HepG2 (cell line): ENCODE results near the gene MRPS10. TPM values are rescaled to one million over a fixed set of nuclear protein-coding genes. Genes with fewer than 3 reads are reported as not detected.

Experiments used
- CBX2 ChIP-seq, 2 experiments: fragments of 200-600 bp in 1 of 2; sonication (generic); formaldehyde crosslinking in 1 of 2; IDR thresholded peaks; 2 replicates each; pipeline versions ENCODE4 v1.7.0 to v1.8.1; 2018 to 2022; ENCODE audit warnings: low read depth in 2 of 2, low read length in 1 of 2, mild to moderate bottlenecking in 1 of 2, missing genetic modification reagents in 1 of 2
- GRHL1 ChIP-seq: sonication (generic); formaldehyde crosslinking; conservative IDR thresholded peaks from 2 replicates; pipeline ENCODE4 v1.8.0; 2022; ENCODE audit warnings: missing genetic modification reagents
- HHEX ChIP-seq: IDR thresholded peaks from 2 replicates; pipeline ENCODE4 v1.6.1; 2016; ENCODE audit warnings: control low read depth
- HMGXB3 ChIP-seq: sonication (generic); formaldehyde crosslinking; IDR thresholded peaks from 2 replicates; pipeline ENCODE4 v1.4.0; 2020; ENCODE audit warnings: missing genetic modification reagents, borderline replicate concordance
- HNRNPL ChIP-seq: fragments of 200-400 bp; formaldehyde crosslinking; IDR thresholded peaks from 2 replicates; pipeline ENCODE4 v1.6.1; 2017; ENCODE audit warnings: mild to moderate bottlenecking, low read depth, low read length
- KLF13 ChIP-seq: sonication (generic); formaldehyde crosslinking; IDR thresholded peaks from 2 replicates; pipeline ENCODE4 v1.4.0; 2020; ENCODE audit warnings: mild to moderate bottlenecking, missing genetic modification reagents
- LBX2 ChIP-seq: sonication (generic); formaldehyde crosslinking; IDR thresholded peaks from 2 replicates; pipeline ENCODE4 v1.5.0; 2020; ENCODE audit warnings: missing genetic modification reagents, mild to moderate bottlenecking, borderline replicate concordance
- MED1 ChIP-seq: sonication (generic); formaldehyde crosslinking; IDR thresholded peaks from 2 replicates; pipeline ENCODE4 v1.4.0; 2020; ENCODE audit warnings: missing genetic modification reagents
- MEIS2 ChIP-seq: sonication (generic); formaldehyde crosslinking; IDR thresholded peaks from 2 replicates; pipeline ENCODE4 v1.9.0; 2021; ENCODE audit warnings: mild to moderate bottlenecking, missing genetic modification reagents
- MIER3 ChIP-seq: IDR thresholded peaks from 2 replicates; pipeline ENCODE4 v1.6.1; 2016; ENCODE audit warnings: missing compliant biosample characterization, borderline replicate concordance
- PITX1 ChIP-seq: sonication (generic); formaldehyde crosslinking; IDR thresholded peaks from 2 replicates; pipeline ENCODE4 v1.5.1; 2020; ENCODE audit warnings: mild to moderate bottlenecking, missing genetic modification reagents
- SPEN ChIP-seq: sonication (generic); formaldehyde crosslinking; IDR thresholded peaks from 2 replicates; pipeline ENCODE4 v1.5.1; 2020; ENCODE audit warnings: low read depth, mild to moderate bottlenecking, missing genetic modification reagents
- TAF1 ChIP-seq: sonication (generic); formaldehyde crosslinking; IDR thresholded peaks from 2 replicates; pipeline ENCODE4 v1.4.0; 2020; ENCODE audit warnings: missing genetic modification reagents
- TRAFD1 ChIP-seq: sonication (generic); formaldehyde crosslinking; IDR thresholded peaks from 2 replicates; pipeline ENCODE4 v1.5.1; 2020; ENCODE audit warnings: missing genetic modification reagents, mild to moderate bottlenecking, borderline replicate concordance
- ZFAT ChIP-seq: sonication (generic); formaldehyde crosslinking; conservative IDR thresholded peaks from 2 replicates; pipeline ENCODE4 v1.8.1; 2023; ENCODE audit warnings: missing genetic modification reagents, inconsistent platforms
- ZFP90 ChIP-seq: sonication (generic); formaldehyde crosslinking; IDR thresholded peaks from 2 replicates; pipeline ENCODE4 v1.8.0; 2022; ENCODE audit warnings: missing genetic modification reagents, mild to moderate bottlenecking, inconsistent platforms, borderline replicate concordance
- ZNF605 ChIP-seq: sonication (generic); formaldehyde crosslinking; IDR thresholded peaks from 2 replicates; pipeline ENCODE4 v1.8.0; 2022; ENCODE audit warnings: mild to moderate bottlenecking, missing genetic modification reagents
- polyA plus RNA-seq, 8 experiments: library from polyadenylated mRNA; depleted of rRNA in 3 of 8; stranded (reverse) in 7 of 8; unstranded in 1 of 8; fragments of >200 nt; fragmentation: Illumina TruSeq in 4 of 8; extraction: Trizol in 4 of 8; gene quantifications; 2 replicates each; pipeline versions ENCODE4 v1.2.1 to v1.2.3, GENCODE V29; 2011 to 2016; ENCODE audit warnings: low read depth in 4 of 8, missing spikeins in 1 of 8, mixed read lengths in 1 of 8; ENCODE audit not compliant: insufficient read depth in 1 of 8
- total RNA-seq, 5 experiments: library from RNA; depleted of rRNA; stranded (reverse); fragments of >200 nt; fragmentation: Illumina TruSeq; extraction: Trizol; gene quantifications; 2 replicates each; pipeline ENCODE4 v1.2.3, GENCODE V29; 2016; ENCODE audit warnings: low read depth in 1 of 5
- TF ChIP-seq, protein P1 (sequence below): sonication (generic); formaldehyde crosslinking; IDR thresholded peaks from 2 replicates; pipeline ENCODE4 v1.4.0; 2020; ENCODE audit warnings: missing genetic modification reagents
- TF ChIP-seq, protein P2 (sequence below): IDR thresholded peaks from 2 replicates; pipeline ENCODE4 v1.6.1; 2016; ENCODE audit warnings: control low read depth

Gene MRPS10
- total and polyA plus RNA-seq, 2 of the 13 experiments (the other 11 are each of a cell fraction or from before 2014, with no cell fraction given) = 31.7 to 54.6 TPM

GRCh38 chr6:42162384-42162783 lies 55.3 kb downstream of the MRPS10 start (continued):
- TF ChIP-seq GRHL1 (CRISPR knock-in tag) (no peak), PITX1 (0 out of 2 replicates have a peak, but pooled peaks have one; percentile 52), HNRNPL (no peak), ZNF605 (CRISPR knock-in tag) (no peak), MEIS2 (no peak), ZFAT (no peak), ZFP90 (CRISPR knock-in tag) (no peak), SPEN (no peak), TRAFD1 (CRISPR knock-in tag) (no peak), LBX2 (CRISPR knock-in tag) (no peak), CBX2 (IDR thresholded peaks at IDR 0.05; ENCODE audit: low read depth, low read length) (no peak), CBX2 (CRISPR knock-in tag; IDR thresholded peaks at IDR 0.05; ENCODE audit: low read depth) (no peak), HMGXB3 (CRISPR knock-in tag) (no peak), KLF13 (CRISPR knock-in tag) (no peak), MIER3 (no peak), TAF1 (CRISPR knock-in tag) (no peak), HHEX (CRISPR knock-in tag) (no peak), MED1 (CRISPR knock-in tag) (no peak)
- TF ChIP-seq, protein P1, sequence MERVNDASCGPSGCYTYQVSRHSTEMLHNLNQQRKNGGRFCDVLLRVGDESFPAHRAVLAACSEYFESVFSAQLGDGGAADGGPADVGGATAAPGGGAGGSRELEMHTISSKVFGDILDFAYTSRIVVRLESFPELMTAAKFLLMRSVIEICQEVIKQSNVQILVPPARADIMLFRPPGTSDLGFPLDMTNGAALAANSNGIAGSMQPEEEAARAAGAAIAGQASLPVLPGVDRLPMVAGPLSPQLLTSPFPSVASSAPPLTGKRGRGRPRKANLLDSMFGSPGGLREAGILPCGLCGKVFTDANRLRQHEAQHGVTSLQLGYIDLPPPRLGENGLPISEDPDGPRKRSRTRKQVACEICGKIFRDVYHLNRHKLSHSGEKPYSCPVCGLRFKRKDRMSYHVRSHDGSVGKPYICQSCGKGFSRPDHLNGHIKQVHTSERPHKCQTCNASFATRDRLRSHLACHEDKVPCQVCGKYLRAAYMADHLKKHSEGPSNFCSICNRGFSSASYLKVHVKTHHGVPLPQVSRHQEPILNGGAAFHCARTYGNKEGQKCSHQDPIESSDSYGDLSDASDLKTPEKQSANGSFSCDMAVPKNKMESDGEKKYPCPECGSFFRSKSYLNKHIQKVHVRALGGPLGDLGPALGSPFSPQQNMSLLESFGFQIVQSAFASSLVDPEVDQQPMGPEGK (CRISPR knock-in tag) = 0 out of 2 replicates have a peak, but pooled peaks have one; percentile 34
- TF ChIP-seq, protein P2, sequence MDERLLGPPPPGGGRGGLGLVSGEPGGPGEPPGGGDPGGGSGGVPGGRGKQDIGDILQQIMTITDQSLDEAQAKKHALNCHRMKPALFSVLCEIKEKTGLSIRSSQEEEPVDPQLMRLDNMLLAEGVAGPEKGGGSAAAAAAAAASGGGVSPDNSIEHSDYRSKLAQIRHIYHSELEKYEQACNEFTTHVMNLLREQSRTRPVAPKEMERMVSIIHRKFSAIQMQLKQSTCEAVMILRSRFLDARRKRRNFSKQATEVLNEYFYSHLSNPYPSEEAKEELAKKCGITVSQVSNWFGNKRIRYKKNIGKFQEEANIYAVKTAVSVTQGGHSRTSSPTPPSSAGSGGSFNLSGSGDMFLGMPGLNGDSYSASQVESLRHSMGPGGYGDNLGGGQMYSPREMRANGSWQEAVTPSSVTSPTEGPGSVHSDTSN (CRISPR knock-in tag) = no peak
